T-helper 2 cell (primary cell): ENCODE data around the gene RNF126.
A peak's percentile ranks its signal among the peaks of the same experiment; 100 is the strongest.

Experiments
- DNase-seq, 5 experiments: peaks; one replicate each; pipeline versions ENCODE4 v3.0.0 to v3.0.0-alpha.2; 2012 to 2022

RNF126 gene

GRCh38 chr19:662207-662961, 630 bp downstream of the RNF126 start:
- peak; percentile 37 to 75 (median 63) for DNase-seq

GRCh38 chr19:661427-662196, 1.4 kb downstream of the RNF126 start:
- DNase-seq, result peak in 4 of 5 experiments; percentile 40 to 85 (median 68)

GRCh38 chr19:660793-661426, 2.1 kb downstream of the RNF126 start:
- DNase-seq, result no peak

- peak in 3 of 5 experiments; percentile 36 to 88 (median 60) for DNase-seq
These were observed 3.8 kb downstream of the RNF126 start for GRCh38 chr19:658916-659839.

- no peak for DNase-seq
These were observed 4.8 kb downstream of the RNF126 start for GRCh38 chr19:658059-658839.

- DNase-seq, result no peak
These were observed 5.4 kb downstream of the RNF126 start for GRCh38 chr19:657611-658010.

- no peak for DNase-seq
These were observed 6.1 kb downstream of the RNF126 start for GRCh38 chr19:656751-657559.

GRCh38 chr19:655691-656090, 7.3 kb downstream of the RNF126 start:
- no peak for DNase-seq

GRCh38 chr19:653425-653824, 9.6 kb downstream of the RNF126 start:
- no peak for DNase-seq

- DNase-seq, result no peak
These were observed 10.3 kb downstream of the RNF126 start for GRCh38 chr19:652467-653389.

GRCh38 chr19:651991-652390, 11.0 kb downstream of the RNF126 start:
- no peak for DNase-seq

GRCh38 chr19:651114-651818, 11.7 kb downstream of the RNF126 start:
- DNase-seq, result no peak

GRCh38 chr19:650121-650520, 12.9 kb downstream of the RNF126 start:
- no peak for DNase-seq

GRCh38 chr19:648904-649801, 13.9 kb downstream of the RNF126 start:
- DNase-seq, result no peak

- no peak for DNase-seq
These were observed 14.7 kb downstream of the RNF126 start for GRCh38 chr19:648305-648704.

GRCh38 chr19:647566-648284, 15.3 kb downstream of the RNF126 start:
- no peak for DNase-seq
